A673 (cell line): ENCODE measurements around the gene CFAP97D1. TPM values are rescaled to one million over a fixed set of nuclear protein-coding genes. Genes with fewer than 3 reads are reported as not detected.

ENCODE experiments used
- BruUV-seq: library from RNA; stranded (reverse); fragments of 400-500 nt; replicated peaks from 2 replicates; lab custom pipeline; 2021; lab: Mats Ljungman, UMichigan
- CTCF ChIA-PET: fragments of 300-600 bp; sonication (Branson Sonifier 250); formaldehyde crosslinking; loops from one replicate; lab custom pipeline; 2022; ENCODE audit warnings: antibody characterized with exemption; lab: Charles Lee
- POLR2A ChIA-PET: fragments of 300-600 bp; sonication (Branson Sonifier 250); formaldehyde crosslinking; loops from one replicate; lab custom pipeline; 2022; ENCODE audit warnings: antibody characterized with exemption; ENCODE audit not compliant: low non-redundant PET; lab: Charles Lee
- DNase-seq: peaks from one replicate; pipeline ENCODE4 v3.0.0-alpha.2; 2015; ENCODE audit warnings: low spot score
- H3K27ac ChIP-seq: fragments of 200-600 bp; sonication (generic); 2 replicates; pipeline ENCODE4 v1.5.1; 2016; ENCODE audit warnings: mixed run types, low read depth, mild to moderate bottlenecking, mixed read lengths, antibody characterized with exemption, low read length; ENCODE audit not compliant: poor library complexity, severe bottlenecking
- H3K27me3 ChIP-seq: fragments of 200-600 bp; sonication (generic); replicated peaks from 2 replicates; pipeline ENCODE4 v1.6.1; 2017; ENCODE audit warnings: mixed run types, low read depth, mild to moderate bottlenecking, mixed read lengths, antibody characterized with exemption, low read length; ENCODE audit not compliant: insufficient read depth, poor library complexity
- H3K36me3 ChIP-seq: fragments of 200-600 bp; sonication (generic); 2 replicates; pipeline ENCODE4 v1.6.1; 2016; ENCODE audit warnings: mixed run types, mild to moderate bottlenecking, mixed read lengths, antibody characterized with exemption, low read length; ENCODE audit not compliant: insufficient read depth, poor library complexity, severe bottlenecking
- H3K4me1 ChIP-seq: fragments of 200-600 bp; sonication (generic); 2 replicates; pipeline ENCODE4 v1.6.1; 2017; ENCODE audit warnings: mixed run types, mild to moderate bottlenecking, mixed read lengths, antibody characterized with exemption, low read length; ENCODE audit not compliant: insufficient read depth, poor library complexity, severe bottlenecking
- H3K4me3 ChIP-seq: fragments of 200-600 bp; sonication (generic); 2 replicates; pipeline ENCODE4 v1.5.1; 2016; ENCODE audit warnings: low read depth, mixed run types, mild to moderate bottlenecking, mixed read lengths, low read length; ENCODE audit not compliant: poor library complexity, severe bottlenecking
- H3K9me3 ChIP-seq: fragments of 200-600 bp; sonication (generic); 2 replicates; pipeline ENCODE4 v1.6.1; 2016; ENCODE audit warnings: mixed run types, low read depth, mild to moderate bottlenecking, mixed read lengths, antibody characterized with exemption, low read length; ENCODE audit not compliant: poor library complexity, severe bottlenecking
- CTCF ChIP-seq: fragments of 300-800, 200-600 bp; sonication (generic); conservative IDR thresholded peaks from 2 replicates; pipeline ENCODE4 v1.5.1; 2017; ENCODE audit warnings: low read depth, mild to moderate bottlenecking, antibody characterized with exemption, low read length, moderate library complexity, mixed read lengths
- EZH2 ChIP-seq: fragments of 200-600 bp; sonication (generic); IDR thresholded peaks from 2 replicates; pipeline ENCODE4 v1.6.1; 2017; ENCODE audit warnings: borderline replicate concordance, low read depth, mild to moderate bottlenecking, mixed read lengths, antibody characterized with exemption, low read length; ENCODE audit not compliant: poor library complexity, severe bottlenecking
- intact Hi-C: fragments of 100-400 bp; cut with micrococcal nuclease; formaldehyde crosslinking; loops from one replicate; pipeline ENCODE4 v1.10.0; 2022; ENCODE audit not compliant: unreplicated experiment
- total RNA-seq: library from RNA; stranded (reverse); gene quantifications from 2 replicates; pipeline ENCODE4 v1.2.3, GENCODE V29; 2021

CFAP97D1 gene
- total RNA-seq, 1 experiment from 2014 or later: not detected

GRCh38 chr17:43769426-43769825 lies 10.8 kb upstream of the CFAP97D1 start:
- Histone ChIP-seq H3K4me1 (no peaks in the 10 kb centered on the region), H3K27ac (no peak overlapping the region), H3K27me3 (no peaks in the 10 kb centered on the region), H3K36me3 (no peaks in the 10 kb centered on the region), H3K4me3 (no peak overlapping the region), H3K9me3 (no peaks in the 10 kb centered on the region)
- POLR2A ChIA-PET: no interaction called here
- no peak for DNase-seq
- CTCF ChIA-PET: no interaction called here
- intact Hi-C loops: no loop called here
- TF ChIP-seq EZH2 (no peak), CTCF (no peak)
- BruUV-seq: no TSS peak

DNA sequence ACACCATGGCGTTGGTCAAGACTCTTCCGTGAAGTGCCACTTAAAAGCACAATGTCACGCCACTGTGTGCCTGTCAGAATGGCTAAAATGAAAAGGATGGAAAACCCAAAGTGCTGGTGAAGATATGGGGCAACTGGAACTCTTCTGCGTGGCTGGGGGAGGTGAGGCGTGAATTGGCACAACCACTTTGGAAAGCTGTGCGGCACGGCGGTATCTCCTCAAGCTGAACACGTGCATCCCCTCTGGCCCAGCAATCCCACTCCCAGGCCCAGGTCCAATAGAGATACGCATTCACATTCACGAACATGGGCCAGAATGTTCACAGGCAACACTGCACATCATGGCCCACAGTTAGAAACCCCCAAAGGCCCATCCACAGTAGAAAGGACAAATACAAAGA lies 10.4 kb upstream of the CFAP97D1 start:
- POLR2A ChIA-PET: no interaction called here
- Histone ChIP-seq H3K27me3 (no peaks in the 10 kb centered on the region), H3K27ac (no peak overlapping the region), H3K4me1 (no peaks in the 10 kb centered on the region), H3K4me3 (no peak overlapping the region), H3K9me3 (no peaks in the 10 kb centered on the region), H3K36me3 (no peaks in the 10 kb centered on the region)
- CTCF ChIA-PET: no interaction called here
- no peak for DNase-seq
- BruUV-seq: no TSS peak
- TF ChIP-seq CTCF: no peak
- no peak for TF ChIP-seq EZH2
- intact Hi-C loops: no loop called here

- intact Hi-C loops: no loop called here
- BruUV-seq: no TSS peak
- H3K9me3 ChIP-seq: no peaks in the 10 kb centered on the region
- H3K36me3 ChIP-seq: no peaks in the 10 kb centered on the region
- H3K4me3 ChIP-seq: no peak overlapping the region
- no peak for DNase-seq
- H3K4me1 ChIP-seq: no peaks in the 10 kb centered on the region
- no peak overlapping the region for H3K27ac ChIP-seq
- ChIA-PET POLR2A (no interaction called here), CTCF (no interaction called here)
- H3K27me3 ChIP-seq: no peaks in the 10 kb centered on the region
- TF ChIP-seq EZH2 (no peak), CTCF (no peak)
Measured at GRCh38 chr17:43770957-43771356, 9.3 kb upstream of the CFAP97D1 start.
